Skeletal muscle tissue (tissue), 4 donors: ENCODE data around the gene NTRK3. TPM values are rescaled to one million over a fixed set of nuclear protein-coding genes. Genes with fewer than 3 reads are reported as not detected.

Experiments used
- H3K27ac ChIP-seq: one replicate; pipeline ENCODE4 v1.7.0; 2013; ENCODE audit warnings: mild to moderate bottlenecking, low read depth, low read length, inconsistent platforms
- H3K27me3 ChIP-seq, 3 donors: one replicate each; pipeline ENCODE4 v1.7.0; 2013; ENCODE audit warnings: low read length in 3 of 3; ENCODE audit not compliant: control insufficient read depth in 3 of 3, insufficient read depth in 3 of 3
- H3K36me3 ChIP-seq, 3 donors: one replicate each; pipeline ENCODE4 v1.7.0; 2013; ENCODE audit warnings: low read length in 3 of 3; ENCODE audit not compliant: control insufficient read depth in 3 of 3, insufficient read depth in 3 of 3
- H3K4me1 ChIP-seq, 3 donors: one replicate each; pipeline ENCODE4 v1.7.0; 2013; ENCODE audit warnings: low read length in 3 of 3, mild to moderate bottlenecking in 3 of 3; ENCODE audit not compliant: control insufficient read depth in 3 of 3, insufficient read depth in 3 of 3
- H3K4me3 ChIP-seq, 3 donors: one replicate each; pipeline ENCODE4 v1.7.0; 2013; ENCODE audit warnings: low read length in 3 of 3
- H3K9ac ChIP-seq, 3 donors: one replicate each; pipeline ENCODE4 v1.7.0; 2013; ENCODE audit warnings: low read length in 3 of 3, mild to moderate bottlenecking in 3 of 3, moderate library complexity in 2 of 3, low read depth in 1 of 3
- H3K9me3 ChIP-seq, 3 donors: one replicate each; pipeline ENCODE4 v1.7.0; 2013; ENCODE audit warnings: low read length in 3 of 3; ENCODE audit not compliant: control insufficient read depth in 3 of 3
- total RNA-seq: library from RNA; depleted of rRNA; stranded (reverse); fragments of >200 nt; gene quantifications from one replicate; pipeline ENCODE4 v1.2.3, GENCODE V29; 2014
- donor health status: Osteomylitis.

The NTRK3 gene
- total RNA-seq, 1 donor from 2014 or later = 6.8 TPM

DNA sequence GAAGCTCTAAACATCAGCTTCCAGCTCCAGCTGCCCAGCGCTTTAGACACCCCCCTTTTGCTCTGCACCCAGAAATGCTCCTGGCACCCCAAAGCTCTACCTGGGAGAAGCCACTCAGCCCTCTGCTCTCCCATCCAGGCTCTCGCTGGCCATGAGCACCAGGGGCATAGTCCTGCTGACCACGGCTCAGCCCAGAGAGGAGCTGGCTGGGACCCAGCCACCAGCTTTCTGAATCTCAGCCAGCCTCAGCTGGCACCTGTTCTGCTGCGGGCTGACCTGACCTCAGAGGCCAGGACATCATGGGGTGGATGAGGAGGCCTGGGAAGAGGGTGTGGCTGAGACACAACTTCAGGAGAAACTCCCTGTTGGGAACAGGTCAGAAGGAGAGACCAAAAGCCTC, 8.6 kb downstream of the NTRK3 start:
- Histone ChIP-seq H3K27me3 (peaks cover 5 to 18% (median 11%) of the 10 kb centered on the region in 3 donors), H3K36me3 (no peaks in the 10 kb centered on the region), H3K27ac (no peak overlapping the region), H3K4me1 (peaks cover 6 to 30% (median 16%) of the 10 kb centered on the region in 3 donors), H3K4me3 (no peak overlapping the region), H3K9ac (no peak overlapping the region), H3K9me3 (no peaks in the 10 kb centered on the region)

DNA sequence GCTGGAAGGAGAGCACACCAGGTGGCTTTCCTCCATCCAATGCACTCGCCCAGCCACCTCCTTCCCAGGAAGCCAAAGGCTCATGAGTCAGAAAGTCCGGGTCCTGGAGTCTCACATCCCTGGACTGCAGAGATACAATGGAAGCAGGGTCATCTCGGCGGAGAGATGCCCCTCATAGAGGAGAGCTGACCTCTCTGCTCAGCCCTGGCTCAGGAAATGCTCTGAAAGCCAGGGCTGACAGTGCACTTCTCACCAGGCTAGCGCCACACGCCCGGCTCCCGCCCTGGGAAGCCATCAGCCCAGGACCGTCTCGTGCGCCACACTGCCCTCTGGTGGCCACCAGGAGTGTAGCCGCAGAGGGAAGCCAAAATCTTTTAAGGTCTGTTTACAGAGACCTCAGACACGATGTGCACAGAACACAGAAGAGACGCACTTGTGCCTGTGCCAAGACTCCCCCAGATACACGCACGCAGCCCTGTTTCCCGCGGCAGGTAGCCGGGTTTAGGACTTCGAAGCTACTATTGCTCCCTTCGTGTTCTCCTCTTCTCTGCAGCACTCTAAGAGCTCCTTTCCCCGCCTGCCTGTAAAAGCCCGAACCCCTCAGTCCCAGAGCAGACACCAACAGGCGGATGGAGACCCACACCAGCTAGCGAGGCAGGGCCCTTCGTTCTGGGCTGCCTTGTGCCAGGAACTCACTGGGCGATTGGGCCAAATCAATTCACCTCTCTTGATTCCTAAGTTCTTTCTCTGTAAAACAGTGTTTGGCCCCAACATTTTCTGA, 9.7 kb downstream of the NTRK3 start:
- peaks cover 6 to 30% (median 16%) of the 10 kb centered on the region in 3 donors for H3K4me1 ChIP-seq
- peak overlapping the region in 2 of 3 donors; percentile 41 to 54 for H3K9ac ChIP-seq
- peak overlapping the region in 2 of 3 donors; percentile 25 to 29 for H3K4me3 ChIP-seq
- H3K9me3 ChIP-seq = no peaks in the 10 kb centered on the region
- no peak overlapping the region for H3K27ac ChIP-seq
- H3K36me3 ChIP-seq = no peaks in the 10 kb centered on the region
- H3K27me3 ChIP-seq = peaks cover 0 to 10% (median 6%) of the 10 kb centered on the region in 3 donors

DNA sequence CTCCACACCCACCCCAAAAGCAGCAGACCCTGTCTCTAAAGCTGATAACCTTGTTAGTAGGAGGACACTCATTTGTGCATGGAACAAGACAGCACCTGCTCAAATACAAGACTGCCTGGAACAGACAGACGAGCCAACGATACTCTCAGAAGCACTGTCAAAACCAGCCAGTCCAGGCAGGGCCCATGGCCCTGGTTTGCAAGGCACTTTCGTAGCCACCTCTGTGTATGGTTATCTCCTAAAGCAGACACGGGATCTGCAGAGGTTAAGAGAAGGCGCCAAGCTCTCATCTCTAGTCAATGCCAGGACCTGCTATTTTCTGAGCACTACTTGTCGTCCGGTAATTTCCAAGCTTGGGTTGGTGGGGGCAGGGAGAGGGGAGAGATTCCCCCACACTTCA, 10.5 kb downstream of the NTRK3 start:
- peaks cover 0 to 3% (median 0%) of the 10 kb centered on the region in 3 donors for H3K27me3 ChIP-seq
- no peak overlapping the region for H3K4me3 ChIP-seq
- H3K9me3 ChIP-seq = no peaks in the 10 kb centered on the region
- H3K4me1 ChIP-seq = peaks cover 6 to 29% (median 16%) of the 10 kb centered on the region in 3 donors
- H3K9ac ChIP-seq = peak overlapping the region in 2 of 3 donors; percentile 29 to 54
- no peaks in the 10 kb centered on the region for H3K36me3 ChIP-seq
- no peak overlapping the region for H3K27ac ChIP-seq

DNA sequence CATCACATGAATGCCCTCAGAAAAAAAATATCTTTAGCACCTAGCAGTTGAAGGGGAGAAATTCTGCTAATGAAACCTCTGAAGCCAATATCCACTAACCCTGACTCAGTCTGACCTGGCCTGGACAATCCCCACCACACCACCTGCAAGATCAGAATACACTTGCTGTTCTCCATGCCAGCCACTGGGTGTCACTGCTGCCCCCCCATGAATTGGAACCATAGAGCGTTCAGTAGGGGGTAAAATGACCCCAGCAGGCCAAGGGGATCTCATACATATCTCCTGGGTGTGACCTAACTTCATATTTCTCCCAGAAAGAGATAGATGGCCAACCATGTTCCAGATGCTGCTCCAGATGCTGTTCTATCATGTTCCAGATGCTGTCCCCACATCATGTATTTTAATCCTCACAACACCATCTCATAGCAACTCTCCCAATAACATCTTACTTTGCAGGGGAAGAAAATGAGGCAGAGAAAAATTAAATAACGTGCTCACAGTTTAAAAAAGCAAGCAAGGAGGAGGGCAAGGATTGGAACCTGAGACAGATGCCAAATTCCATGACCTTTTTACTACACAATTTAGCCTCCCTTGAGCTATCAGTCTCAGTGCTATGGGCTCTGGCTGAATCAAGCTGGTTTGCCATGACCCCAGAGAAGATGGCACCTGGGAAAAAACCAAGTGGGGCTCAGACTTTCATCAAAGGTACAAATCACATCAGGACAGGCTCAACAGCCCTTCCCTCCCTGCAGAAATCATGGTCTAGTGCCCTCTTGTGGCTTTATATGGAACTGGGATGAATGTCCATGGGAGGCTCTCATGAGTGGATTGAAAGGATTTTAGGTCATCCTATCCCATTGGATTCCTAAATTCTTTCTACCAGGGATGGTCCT, 12.4 kb downstream of the NTRK3 start:
- peaks cover 0 to 2% (median 0%) of the 10 kb centered on the region in 3 donors for H3K27me3 ChIP-seq
- peaks cover 6 to 26% (median 13%) of the 10 kb centered on the region in 3 donors for H3K4me1 ChIP-seq
- H3K4me3 ChIP-seq = no peak overlapping the region
- H3K9me3 ChIP-seq = no peaks in the 10 kb centered on the region
- H3K36me3 ChIP-seq = no peaks in the 10 kb centered on the region
- H3K9ac ChIP-seq = no peak overlapping the region
- H3K27ac ChIP-seq = no peak overlapping the region

DNA sequence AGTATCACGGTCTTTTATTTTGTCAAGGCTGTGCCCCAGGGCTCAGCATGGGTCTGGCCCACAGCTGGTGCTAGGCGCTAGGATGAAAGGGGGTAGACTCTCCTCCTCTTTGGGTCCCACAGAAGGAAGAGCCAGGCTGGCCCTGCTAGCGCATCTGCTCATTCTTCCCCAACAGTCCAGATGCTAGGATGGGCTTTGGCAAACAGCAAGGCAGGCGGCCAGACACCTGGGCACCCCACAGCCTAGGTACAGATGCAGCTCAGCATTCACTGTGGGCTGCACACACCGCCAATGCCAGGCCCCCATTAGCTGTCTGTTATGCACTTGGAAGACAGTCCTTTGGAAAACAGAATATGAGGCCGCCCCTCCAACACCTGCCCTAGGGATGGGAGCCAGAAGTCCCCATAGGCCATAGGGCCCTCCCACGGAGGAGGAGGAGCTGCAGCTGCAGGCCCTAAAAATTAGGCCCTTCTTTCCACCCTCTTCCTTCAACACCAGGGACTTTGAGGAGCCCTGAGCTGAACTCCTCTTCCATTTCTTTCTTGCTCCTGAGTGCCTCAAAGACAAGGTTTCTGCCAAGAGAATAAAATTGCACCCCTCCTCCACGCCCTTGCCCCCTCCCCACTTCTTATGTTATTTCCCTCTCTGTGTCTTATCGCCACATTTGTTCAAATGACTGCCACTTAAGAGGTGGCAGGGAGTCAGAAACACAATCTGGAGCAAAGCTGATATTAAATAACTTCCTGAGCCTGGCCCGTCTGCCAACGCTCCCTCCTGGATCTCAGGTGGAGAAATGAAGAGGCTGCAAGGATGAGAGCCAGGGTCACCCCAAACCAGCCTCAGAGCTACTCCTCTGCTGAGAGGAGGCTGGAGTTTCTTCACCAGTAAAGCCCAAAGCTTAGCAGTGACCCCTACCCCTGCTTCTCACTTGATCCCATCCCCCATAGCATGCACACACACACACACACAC, 13.7 kb downstream of the NTRK3 start:
- H3K9ac ChIP-seq = no peak overlapping the region
- no peaks in the 10 kb centered on the region for H3K9me3 ChIP-seq
- H3K36me3 ChIP-seq = no peaks in the 10 kb centered on the region

DNA sequence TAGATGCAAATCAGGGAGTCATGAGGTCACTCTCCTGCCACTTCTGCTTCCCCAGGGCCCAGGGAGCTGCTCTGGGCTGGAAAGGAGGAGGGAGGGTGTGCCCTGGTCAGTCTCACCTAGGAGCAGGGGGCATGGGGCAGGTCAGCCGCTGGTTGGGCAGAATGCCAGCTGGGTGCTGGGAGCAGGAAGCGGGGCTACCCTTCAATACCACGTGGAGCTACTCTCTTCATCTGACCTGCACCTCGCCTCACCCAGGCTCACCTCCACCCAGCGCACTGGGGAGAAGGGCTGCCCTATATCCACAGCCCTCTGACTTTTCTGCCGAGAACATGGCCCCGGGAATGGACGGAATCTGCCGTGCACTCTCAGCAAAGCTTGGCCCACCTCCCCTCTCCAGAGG, 15.1 kb downstream of the NTRK3 start:
- Histone ChIP-seq H3K4me3 (no peak overlapping the region), H3K9me3 (no peaks in the 10 kb centered on the region), H3K36me3 (no peaks in the 10 kb centered on the region), H3K27me3 (peaks cover 0 to 2% (median 0%) of the 10 kb centered on the region in 3 donors), H3K27ac (no peak overlapping the region), H3K9ac (no peak overlapping the region), H3K4me1 (peaks cover 0 to 2% (median 0%) of the 10 kb centered on the region in 3 donors)

More for the DNA sequence above, 13.7 kb downstream of the NTRK3 start:
- H3K27ac ChIP-seq = no peak overlapping the region
- peaks cover 0 to 2% (median 0%) of the 10 kb centered on the region in 3 donors for H3K27me3 ChIP-seq
- no peak overlapping the region for H3K4me3 ChIP-seq
- H3K4me1 ChIP-seq = peaks cover 5 to 16% (median 11%) of the 10 kb centered on the region in 3 donors

DNA sequence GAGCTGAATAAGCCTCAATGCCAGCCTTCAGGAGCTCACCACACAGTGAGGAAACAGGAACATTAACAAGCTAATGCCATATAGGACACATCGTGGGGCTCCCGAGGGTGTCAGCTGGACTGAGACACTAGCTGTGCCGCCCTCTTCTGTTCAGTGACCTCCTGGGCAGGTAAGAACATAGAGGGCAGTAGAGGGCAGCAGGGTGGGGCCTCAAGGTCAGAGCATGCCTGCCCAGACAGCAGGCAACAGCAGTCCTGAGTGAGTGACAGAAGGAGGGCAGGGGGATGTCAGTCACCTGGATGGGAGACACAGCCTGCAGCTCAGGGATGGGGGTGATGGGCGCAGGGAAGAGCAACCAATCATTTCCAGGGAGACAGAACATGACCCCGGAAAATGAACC, 15.5 kb downstream of the NTRK3 start:
- Histone ChIP-seq H3K27me3 (peaks cover 0 to 2% (median 0%) of the 10 kb centered on the region in 3 donors), H3K36me3 (no peaks in the 10 kb centered on the region), H3K4me1 (no peaks in the 10 kb centered on the region), H3K27ac (no peak overlapping the region), H3K9ac (no peak overlapping the region), H3K4me3 (no peak overlapping the region), H3K9me3 (no peaks in the 10 kb centered on the region)

DNA sequence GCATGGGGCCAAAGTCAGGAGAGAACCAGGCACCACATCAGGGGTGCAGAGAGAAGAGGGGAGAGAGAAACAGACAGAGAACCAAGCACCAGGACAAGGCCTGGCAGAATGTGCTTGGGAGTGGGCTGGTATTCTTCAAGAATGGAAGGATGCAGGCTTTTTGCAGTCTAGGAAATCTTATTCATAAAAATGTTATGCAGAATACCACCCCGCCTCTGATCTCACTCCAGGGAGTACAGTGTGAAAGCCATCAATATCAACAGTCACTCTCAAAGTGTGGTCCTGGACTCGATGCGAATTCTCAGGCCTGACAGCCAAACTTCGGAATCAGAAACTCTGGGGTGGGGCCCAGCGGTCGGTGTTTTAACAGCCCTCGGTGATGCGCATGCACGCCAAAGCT, 16.9 kb downstream of the NTRK3 start:
- H3K9ac ChIP-seq = no peak overlapping the region
- H3K4me3 ChIP-seq = no peak overlapping the region
- H3K9me3 ChIP-seq = no peaks in the 10 kb centered on the region
- H3K4me1 ChIP-seq = no peaks in the 10 kb centered on the region
- H3K27me3 ChIP-seq = peaks cover 0 to 2% (median 0%) of the 10 kb centered on the region in 3 donors
- no peaks in the 10 kb centered on the region for H3K36me3 ChIP-seq
- H3K27ac ChIP-seq = no peak overlapping the region
